GM13976 (cell line): ENCODE results near the gene GYPA.
"Not testable (repeated sequence)": the region's sequence is repeated elsewhere in the genome, so short reads cannot be mapped to it uniquely, and the experiment has no call there.

Experiments used
- DNase-seq: peaks from one replicate; pipeline ENCODE4 v3.0.0; 2012; ENCODE audit warnings: low spot score
- in situ Hi-C: fragments of 300-500 bp; cut with MboI; formaldehyde crosslinking; loops from one replicate; pipeline ENCODE4 v1.12.0; 2022; ENCODE audit warnings: low sequenced_read_pairs, mixed read lengths, inconsistent platforms; ENCODE audit not compliant: unreplicated experiment
- TF ChIP-seq, protein P1 (sequence below): IDR thresholded peaks from 2 replicates; pipeline ENCODE4 v1.5.1; 2012; ENCODE audit warnings: borderline replicate concordance, mild to moderate bottlenecking; ENCODE audit not compliant: insufficient read depth; ENCODE audit errors: extremely low read depth, missing control alignments, control extremely low read depth

GYPA gene

GRCh38 chr4:144142690-144143326 lies 2.3 kb upstream of the GYPA start:
- TF ChIP-seq, protein P1, sequence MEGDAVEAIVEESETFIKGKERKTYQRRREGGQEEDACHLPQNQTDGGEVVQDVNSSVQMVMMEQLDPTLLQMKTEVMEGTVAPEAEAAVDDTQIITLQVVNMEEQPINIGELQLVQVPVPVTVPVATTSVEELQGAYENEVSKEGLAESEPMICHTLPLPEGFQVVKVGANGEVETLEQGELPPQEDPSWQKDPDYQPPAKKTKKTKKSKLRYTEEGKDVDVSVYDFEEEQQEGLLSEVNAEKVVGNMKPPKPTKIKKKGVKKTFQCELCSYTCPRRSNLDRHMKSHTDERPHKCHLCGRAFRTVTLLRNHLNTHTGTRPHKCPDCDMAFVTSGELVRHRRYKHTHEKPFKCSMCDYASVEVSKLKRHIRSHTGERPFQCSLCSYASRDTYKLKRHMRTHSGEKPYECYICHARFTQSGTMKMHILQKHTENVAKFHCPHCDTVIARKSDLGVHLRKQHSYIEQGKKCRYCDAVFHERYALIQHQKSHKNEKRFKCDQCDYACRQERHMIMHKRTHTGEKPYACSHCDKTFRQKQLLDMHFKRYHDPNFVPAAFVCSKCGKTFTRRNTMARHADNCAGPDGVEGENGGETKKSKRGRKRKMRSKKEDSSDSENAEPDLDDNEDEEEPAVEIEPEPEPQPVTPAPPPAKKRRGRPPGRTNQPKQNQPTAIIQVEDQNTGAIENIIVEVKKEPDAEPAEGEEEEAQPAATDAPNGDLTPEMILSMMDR, result peak; percentile 76
- in situ Hi-C loops, DNase-seq: not testable (repeated sequence)

GRCh38 chr4:144141493-144141892 lies 975 bp upstream of the GYPA start:
- DNase-seq, result no peak
- TF ChIP-seq, protein P1, result no peak
- in situ Hi-C loops, result no loop called here

DNA sequence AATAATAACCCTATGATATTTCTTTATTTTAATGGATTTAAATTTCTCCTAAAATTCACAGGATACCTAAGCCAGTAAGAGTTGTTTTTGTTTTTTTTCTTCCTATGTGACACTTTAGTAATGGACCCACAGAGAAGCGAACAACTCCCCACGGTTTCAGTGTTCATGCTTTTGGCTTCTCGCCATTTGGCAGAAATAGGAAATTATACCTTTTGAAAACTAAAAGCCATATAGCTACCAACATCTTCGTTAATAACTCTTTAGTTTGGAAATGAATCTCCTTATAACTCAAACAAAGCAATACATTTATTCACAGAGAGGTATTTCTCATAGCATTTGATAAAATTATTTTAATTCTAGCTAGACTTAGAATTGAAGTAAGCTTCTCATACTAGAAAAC lies 527 bp downstream of the GYPA start:
- DNase-seq, in situ Hi-C loops: not testable (repeated sequence)

DNA sequence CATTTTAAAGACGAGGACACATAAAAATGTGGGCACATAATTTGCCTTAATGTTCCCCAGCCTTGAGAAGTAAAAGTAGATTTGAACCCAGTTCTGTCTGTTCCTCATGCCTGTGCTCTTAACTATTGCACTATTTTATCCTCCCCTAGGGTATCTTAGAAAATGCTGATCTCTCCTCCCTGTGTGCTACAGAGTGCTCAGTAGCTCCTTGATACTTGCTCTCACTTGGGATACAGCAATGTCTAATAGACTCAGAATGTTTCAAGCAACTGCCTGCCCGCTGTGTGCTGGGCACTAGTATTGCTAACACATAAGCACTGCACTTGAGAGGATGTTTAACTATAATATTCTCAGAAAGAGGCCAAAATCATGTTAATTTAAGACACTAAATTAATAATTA lies 971 bp downstream of the GYPA start:
- in situ Hi-C loops, DNase-seq: not testable (repeated sequence)

DNA sequence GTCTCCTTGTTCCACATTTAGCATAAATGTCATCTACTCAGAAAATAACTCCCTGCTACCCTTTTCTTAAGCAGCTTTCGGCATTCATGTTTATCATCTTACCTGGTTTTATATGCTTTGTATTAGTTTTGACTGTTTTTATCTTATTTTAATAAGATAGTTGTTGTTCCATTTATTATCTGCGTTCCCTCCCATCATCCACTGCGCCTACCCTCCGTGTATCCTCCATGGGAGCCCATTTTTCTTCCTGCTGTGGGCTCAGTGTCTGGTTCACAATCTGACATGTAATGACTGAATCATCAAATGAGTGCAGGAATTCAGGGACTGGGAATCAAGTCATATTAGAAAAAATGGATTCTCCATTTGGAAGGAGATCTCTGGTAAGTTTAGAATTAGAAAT lies 2.3 kb downstream of the GYPA start:
- in situ Hi-C loops, DNase-seq: not testable (repeated sequence)

GRCh38 chr4:144137137-144137931 lies 3.2 kb downstream of the GYPA start:
- in situ Hi-C loops, DNase-seq: not testable (repeated sequence)

DNA sequence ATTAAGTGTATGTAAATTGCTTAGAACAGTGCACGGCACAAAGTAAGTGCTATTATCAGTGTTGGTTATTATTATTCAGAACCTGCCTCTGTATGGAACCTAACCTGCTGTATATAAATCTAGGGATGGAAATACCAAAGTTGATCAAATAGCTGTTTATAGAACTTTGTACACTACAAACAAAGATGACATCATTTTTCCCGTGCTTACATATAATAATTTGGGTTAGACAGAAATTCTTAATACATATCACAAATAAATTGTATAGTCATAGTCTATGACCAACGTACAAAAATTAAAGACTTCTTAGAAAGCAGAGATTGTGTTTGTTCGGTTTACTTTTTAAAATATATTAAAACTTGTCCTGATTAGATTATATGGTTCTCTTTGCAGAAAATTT lies 4.3 kb downstream of the GYPA start:
- in situ Hi-C loops, DNase-seq: not testable (repeated sequence)

DNA sequence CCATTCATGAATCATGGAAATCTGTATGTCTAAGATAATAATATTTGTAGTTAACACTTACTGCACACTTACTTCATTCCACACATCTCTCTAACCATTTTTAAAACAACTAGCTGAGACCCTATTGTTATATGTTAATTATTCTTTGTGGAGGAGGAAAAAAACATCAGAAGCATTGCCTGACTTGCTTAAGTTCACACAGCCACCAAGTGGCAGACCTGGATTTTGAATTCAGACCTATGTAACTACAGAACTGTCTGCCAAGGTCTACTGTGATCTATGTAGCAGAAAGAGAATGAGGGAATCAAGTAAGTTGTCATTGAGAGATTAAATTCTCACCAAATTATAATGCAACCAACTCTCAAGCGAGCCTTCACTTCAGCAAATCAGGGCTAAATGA lies 10.4 kb downstream of the GYPA start:
- in situ Hi-C loops, DNase-seq: not testable (repeated sequence)

DNA sequence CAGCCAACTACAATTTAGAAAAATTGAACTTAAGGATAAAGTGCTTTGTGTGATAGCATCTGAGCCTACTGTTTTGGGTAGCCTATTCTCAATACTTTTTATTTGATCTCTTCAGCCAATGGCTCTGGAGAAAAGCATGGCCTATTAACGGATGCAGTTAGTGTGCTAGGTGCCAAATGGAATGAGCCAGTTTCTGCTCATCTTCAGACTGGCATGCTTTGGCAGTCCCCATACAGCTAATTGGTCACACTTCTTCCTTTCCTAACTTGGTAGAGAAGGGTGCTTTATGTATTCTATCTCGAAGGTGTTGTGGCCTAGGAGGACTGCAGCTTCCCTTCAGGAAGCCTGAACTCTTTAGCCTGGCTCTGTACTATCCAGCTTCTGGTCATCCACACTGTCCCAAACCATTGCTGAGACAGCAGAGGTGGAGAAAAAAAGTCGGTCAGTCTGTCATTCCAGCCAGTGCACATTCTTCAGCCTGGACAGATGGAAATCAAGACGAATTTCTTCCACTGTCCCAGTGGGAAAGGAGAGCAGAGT lies 11.1 kb downstream of the GYPA start:
- in situ Hi-C loops, DNase-seq: not testable (repeated sequence)

DNA sequence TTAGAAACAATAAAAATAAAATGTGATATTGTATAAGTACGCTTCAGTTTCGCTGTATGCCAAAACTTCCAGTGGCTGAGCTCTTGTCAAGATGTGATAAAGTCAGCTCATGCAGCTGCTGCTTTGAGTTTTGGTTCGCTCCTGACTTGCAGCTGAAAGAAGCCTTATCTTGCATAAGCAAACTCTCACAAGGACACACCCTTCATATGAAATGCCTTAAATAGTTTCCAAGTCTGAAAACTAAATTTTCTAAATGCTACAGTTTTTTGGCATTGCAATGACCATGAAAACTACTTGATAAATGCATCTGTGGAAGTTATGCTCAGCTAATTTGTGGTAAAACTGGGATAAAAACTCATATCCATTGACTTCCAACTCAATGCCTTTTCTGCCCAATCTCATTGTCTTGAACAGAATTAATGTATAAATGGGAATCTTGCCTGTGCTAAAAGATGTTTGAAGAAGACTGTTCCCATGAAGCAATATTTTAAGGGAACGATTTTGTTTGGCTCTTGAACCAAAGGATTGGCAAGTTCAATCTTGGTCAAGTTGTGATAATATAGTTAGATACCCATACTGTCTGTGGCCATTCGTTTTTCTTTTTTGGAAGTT lies 11.7 kb downstream of the GYPA start:
- in situ Hi-C loops, DNase-seq: not testable (repeated sequence)

- DNase-seq, in situ Hi-C loops: not testable (repeated sequence)
Measured at GRCh38 chr4:144125109-144125508, 15.4 kb downstream of the GYPA start.

- DNase-seq, in situ Hi-C loops: not testable (repeated sequence)
Measured at GRCh38 chr4:144123982-144124635, 16.4 kb downstream of the GYPA start.

- in situ Hi-C loops, DNase-seq: not testable (repeated sequence)
Measured at GRCh38 chr4:144123269-144123668, 17.2 kb downstream of the GYPA start.

- DNase-seq, in situ Hi-C loops: not testable (repeated sequence)
Measured at GRCh38 chr4:144119752-144120151, 20.8 kb downstream of the GYPA start.
